Urinary bladder (tissue), 4 donors: ENCODE data around the gene RPL22. TPM values are rescaled to one million over a fixed set of nuclear protein-coding genes. Genes with fewer than 3 reads are reported as not detected.

Experiments
- DNase-seq: peaks from one replicate; pipeline ENCODE4 v3.0.0-alpha.2; 2015; ENCODE audit errors: extremely low spot score
- H3K27ac ChIP-seq: one replicate; pipeline ENCODE4 v1.5.1; 2013; ENCODE audit warnings: low read depth, mild to moderate bottlenecking, moderate library complexity
- H3K36me3 ChIP-seq: one replicate; pipeline ENCODE4 v1.6.1; 2013; ENCODE audit warnings: mild to moderate bottlenecking, moderate library complexity; ENCODE audit not compliant: insufficient read depth
- H3K4me1 ChIP-seq: one replicate; pipeline ENCODE4 v1.6.1; 2013; ENCODE audit warnings: mild to moderate bottlenecking, moderate library complexity; ENCODE audit not compliant: insufficient read depth
- H3K4me3 ChIP-seq: one replicate; pipeline ENCODE4 v1.5.1; 2013; ENCODE audit warnings: low read depth, low read length
- WGBS: extraction: QIAGEN DNeasy Blood & Tissue Kit; methylation state at CpG from one replicate; pipeline ENCODE4 v1.1.7; 2013; 5-methylcytosine and 5-hydroxymethylcytosine counted together
- polyA plus RNA-seq: library from polyadenylated mRNA; stranded (reverse); fragments of 200-250 nt; gene quantifications from one replicate; pipeline ENCODE4 v1.2.3, GENCODE V29; 2013
- total RNA-seq: library from RNA; depleted of rRNA; stranded (reverse); fragments of >200 nt; gene quantifications from one replicate; pipeline ENCODE4 v1.2.3, GENCODE V29; 2014
- donor health status: healthy with polysubstance abuse.
- donor health status: healthy.

RPL22 gene
- total and polyA plus RNA-seq, 2 donors = 229 to 509 TPM

- no peak for DNase-seq
- no peak overlapping the region for H3K4me3 ChIP-seq
- 89% methylated on average over 7 of the region's 7 CpGs for WGBS
- no peaks in the 10 kb centered on the region for H3K36me3 ChIP-seq
- peaks cover 1% of the 10 kb centered on the region for H3K4me1 ChIP-seq
- no peak overlapping the region for H3K27ac ChIP-seq
These were observed 2.9 kb upstream of the RPL22 start for GRCh38 chr1:6202256-6202655.

GRCh38 chr1:6200188-6200809 is 904 bp upstream of the RPL22 start:
- 56% methylated on average over 10 of the region's 10 CpGs for WGBS
- Histone ChIP-seq H3K4me1 (no peaks in the 10 kb centered on the region), H3K27ac (peak overlapping the region; percentile 49), H3K36me3 (no peaks in the 10 kb centered on the region), H3K4me3 (peak overlapping the region; percentile 41)
- DNase-seq = no peak

GRCh38 chr1:6198646-6199297 is 623 bp downstream of the RPL22 start:
- H3K4me3 ChIP-seq = peak overlapping the region; percentile 99
- H3K27ac ChIP-seq = peak overlapping the region; percentile 60
- peaks cover 2% of the 10 kb centered on the region for H3K36me3 ChIP-seq
- WGBS = under 1% methylated on average over 31 of the region's 31 CpGs
- H3K4me1 ChIP-seq = no peaks in the 10 kb centered on the region
- no peak for DNase-seq

- Histone ChIP-seq H3K27ac (no peak overlapping the region), H3K36me3 (peaks cover 5% of the 10 kb centered on the region), H3K4me3 (peak overlapping the region; percentile 99), H3K4me1 (no peaks in the 10 kb centered on the region)
- DNase-seq = no peak
- WGBS = 61% methylated on average over 6 of the region's 6 CpGs
These were observed 1.5 kb downstream of the RPL22 start for GRCh38 chr1:6197746-6198427.

GRCh38 chr1:6191968-6192367 is 7.4 kb downstream of the RPL22 start:
- Histone ChIP-seq H3K4me1 (no peaks in the 10 kb centered on the region), H3K27ac (no peak overlapping the region), H3K4me3 (no peak overlapping the region), H3K36me3 (peaks cover 10% of the 10 kb centered on the region)
- no peak for DNase-seq
- 79% methylated on average over 1 of the region's 1 CpG for WGBS

- Histone ChIP-seq H3K4me1 (no peaks in the 10 kb centered on the region), H3K4me3 (no peak overlapping the region), H3K27ac (no peak overlapping the region), H3K36me3 (peaks cover 6% of the 10 kb centered on the region)
- no peak for DNase-seq
- WGBS = 87% methylated on average over 8 of the region's 8 CpGs
These were observed 10.9 kb downstream of the RPL22 start for GRCh38 chr1:6188466-6188865.

GRCh38 chr1:6185635-6186382 is 13.6 kb downstream of the RPL22 start:
- WGBS = 66% methylated on average over 10 of the region's 10 CpGs
- Histone ChIP-seq H3K4me1 (no peaks in the 10 kb centered on the region), H3K27ac (no peak overlapping the region), H3K4me3 (no peak overlapping the region), H3K36me3 (peaks cover 2% of the 10 kb centered on the region)
- DNase-seq = no peak

GRCh38 chr1:6185151-6185550 is 14.2 kb downstream of the RPL22 start:
- 48% methylated on average over 3 of the region's 3 CpGs for WGBS
- H3K4me3 ChIP-seq = no peak overlapping the region
- peaks cover 2% of the 10 kb centered on the region for H3K4me1 ChIP-seq
- no peak overlapping the region for H3K27ac ChIP-seq
- no peak for DNase-seq
- H3K36me3 ChIP-seq = no peaks in the 10 kb centered on the region

- no peak overlapping the region for H3K27ac ChIP-seq
- no peaks in the 10 kb centered on the region for H3K36me3 ChIP-seq
- DNase-seq = no peak
- no peak overlapping the region for H3K4me3 ChIP-seq
- H3K4me1 ChIP-seq = peaks cover 2% of the 10 kb centered on the region
- 79% methylated on average over 13 of the region's 13 CpGs for WGBS
These were observed 15.2 kb downstream of the RPL22 start for GRCh38 chr1:6184083-6184783.

- peaks cover 2% of the 10 kb centered on the region for H3K4me1 ChIP-seq
- no peak overlapping the region for H3K4me3 ChIP-seq
- H3K27ac ChIP-seq = no peak overlapping the region
- DNase-seq = no peak
- 48% methylated on average over 6 of the region's 6 CpGs for WGBS
- no peaks in the 10 kb centered on the region for H3K36me3 ChIP-seq
These were observed 15.8 kb downstream of the RPL22 start for GRCh38 chr1:6183520-6183989.

GRCh38 chr1:6181347-6181770 is 18.0 kb downstream of the RPL22 start:
- H3K27ac ChIP-seq = no peak overlapping the region

GRCh38 chr1:6180707-6181311 is 18.6 kb downstream of the RPL22 start:
- Histone ChIP-seq H3K4me3 (peak overlapping the region; percentile 33), H3K27ac (no peak overlapping the region), H3K36me3 (no peaks in the 10 kb centered on the region), H3K4me1 (peaks cover 2% of the 10 kb centered on the region)
- no peak for DNase-seq
- 3% methylated on average over 36 of the region's 36 CpGs for WGBS

More at GRCh38 chr1:6181347-6181770, 18.0 kb downstream of the RPL22 start:
- DNase-seq = no peak
- Histone ChIP-seq H3K4me1 (peaks cover 2% of the 10 kb centered on the region), H3K36me3 (no peaks in the 10 kb centered on the region), H3K4me3 (no peak overlapping the region)
- WGBS = 9% methylated on average over 10 of the region's 10 CpGs
